ENCODE measurements around the gene DPYD.

- TF ChIP-seq, protein P1, sequence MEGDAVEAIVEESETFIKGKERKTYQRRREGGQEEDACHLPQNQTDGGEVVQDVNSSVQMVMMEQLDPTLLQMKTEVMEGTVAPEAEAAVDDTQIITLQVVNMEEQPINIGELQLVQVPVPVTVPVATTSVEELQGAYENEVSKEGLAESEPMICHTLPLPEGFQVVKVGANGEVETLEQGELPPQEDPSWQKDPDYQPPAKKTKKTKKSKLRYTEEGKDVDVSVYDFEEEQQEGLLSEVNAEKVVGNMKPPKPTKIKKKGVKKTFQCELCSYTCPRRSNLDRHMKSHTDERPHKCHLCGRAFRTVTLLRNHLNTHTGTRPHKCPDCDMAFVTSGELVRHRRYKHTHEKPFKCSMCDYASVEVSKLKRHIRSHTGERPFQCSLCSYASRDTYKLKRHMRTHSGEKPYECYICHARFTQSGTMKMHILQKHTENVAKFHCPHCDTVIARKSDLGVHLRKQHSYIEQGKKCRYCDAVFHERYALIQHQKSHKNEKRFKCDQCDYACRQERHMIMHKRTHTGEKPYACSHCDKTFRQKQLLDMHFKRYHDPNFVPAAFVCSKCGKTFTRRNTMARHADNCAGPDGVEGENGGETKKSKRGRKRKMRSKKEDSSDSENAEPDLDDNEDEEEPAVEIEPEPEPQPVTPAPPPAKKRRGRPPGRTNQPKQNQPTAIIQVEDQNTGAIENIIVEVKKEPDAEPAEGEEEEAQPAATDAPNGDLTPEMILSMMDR (IDR thresholded peaks at IDR 0.05), result no peak
- no peak for TF ChIP-seq ELF1 (IDR thresholded peaks at IDR 0.05)
- no peak for TF ChIP-seq GABPA (IDR thresholded peaks at IDR 0.05; ENCODE audit: low read depth)
- no peak for TF ChIP-seq EZH2phosphoT487 (IDR thresholded peaks at IDR 0.05; ENCODE audit: borderline replicate concordance, low read depth)
- no peak for TF ChIP-seq TCF12 (IDR thresholded peaks at IDR 0.05)
- TF ChIP-seq REST (IDR thresholded peaks at IDR 0.05; ENCODE audit: low read depth, low read length), result no peak
- TF ChIP-seq, protein P2, sequence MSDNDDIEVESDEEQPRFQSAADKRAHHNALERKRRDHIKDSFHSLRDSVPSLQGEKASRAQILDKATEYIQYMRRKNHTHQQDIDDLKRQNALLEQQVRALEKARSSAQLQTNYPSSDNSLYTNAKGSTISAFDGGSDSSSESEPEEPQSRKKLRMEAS (IDR thresholded peaks at IDR 0.05; ENCODE audit: low read depth), result no peak
- no peak for TF ChIP-seq USF1 (IDR thresholded peaks at IDR 0.05; ENCODE audit: borderline replicate concordance, low read depth)
- TF ChIP-seq MXI1 (IDR thresholded peaks at IDR 0.05; ENCODE audit: low read depth, low read length), result no peak
- no peak for TF ChIP-seq EP300 (IDR thresholded peaks at IDR 0.05; ENCODE audit: borderline replicate concordance in 1 of 2, low read depth in 1 of 2, low read length in 1 of 2)
- TF ChIP-seq RAD21 (IDR thresholded peaks at IDR 0.05; ENCODE audit: low read length), result no peak
- no peak for TF ChIP-seq POLR2AphosphoS5 (IDR thresholded peaks at IDR 0.05; ENCODE audit: low read depth, low read length)
Measured at GRCh38 chr1:97392701-97393100, 528.1 kb downstream of the DPYD start.
